CD14-positive monocyte (primary cell): ENCODE results near the gene THRSP. TPM values are rescaled to one million over a fixed set of nuclear protein-coding genes. Genes with fewer than 3 reads are reported as not detected.

Source experiments
- DNase-seq, 3 donors: peaks; one replicate each; pipeline ENCODE4 v3.0.0-alpha.2; 2011 to 2022
- H2AFZ ChIP-seq: 2 replicates; pipeline ENCODE4 v1.6.0; 2012; ENCODE audit warnings: mild to moderate bottlenecking, low read depth, low read length, inconsistent platforms; ENCODE audit not compliant: insufficient read depth, poor library complexity, severe bottlenecking
- H3K27ac ChIP-seq, 2 donors: 1 replicate in 1 of 2; 2 replicates in 1 of 2; pipeline ENCODE4 v1.5.1; 2012 to 2013; ENCODE audit warnings: low read length in 2 of 2, control low read depth in 1 of 2, inconsistent platforms in 1 of 2, low read depth in 1 of 2, mild to moderate bottlenecking in 1 of 2
- H3K27me3 ChIP-seq, 2 donors: one replicate each; pipeline versions ENCODE4 v1.6.0 to v1.6.1; 2011 to 2013; ENCODE audit warnings: low read length in 2 of 2; ENCODE audit not compliant: control insufficient read depth in 2 of 2, insufficient read depth in 2 of 2
- H3K36me3 ChIP-seq, 2 donors: replicated peaks in 1 of 2; 1 replicate in 1 of 2; 2 replicates in 1 of 2; pipeline versions ENCODE4 v1.5.1 to v1.6.1; 2012 to 2013; ENCODE audit warnings: low read length in 2 of 2, control low read depth in 1 of 2, inconsistent platforms in 1 of 2, mild to moderate bottlenecking in 1 of 2; ENCODE audit not compliant: insufficient read depth in 2 of 2, control insufficient read depth in 1 of 2
- H3K4me1 ChIP-seq, 2 donors: 1 replicate in 1 of 2; 2 replicates in 1 of 2; pipeline versions ENCODE4 v1.5.1 to v1.6.1; 2012 to 2013; ENCODE audit warnings: low read length in 2 of 2, control low read depth in 1 of 2, inconsistent platforms in 1 of 2, mild to moderate bottlenecking in 1 of 2, moderate library complexity in 1 of 2; ENCODE audit not compliant: insufficient read depth in 2 of 2, control insufficient read depth in 1 of 2
- H3K4me2 ChIP-seq: replicated peaks from 2 replicates; pipeline ENCODE3; 2012; ENCODE audit warnings: low read length, moderate library complexity, mild to moderate bottlenecking; ENCODE audit not compliant: poor library complexity, severe bottlenecking; ENCODE audit errors: extremely low read depth
- H3K4me3 ChIP-seq, 3 experiments: fragments of 200-600 bp in 1 of 3; sonication (generic) in 1 of 3; replicated peaks in 1 of 3; 1 replicate in 2 of 3; 2 replicates in 1 of 3; pipeline ENCODE4 v1.5.1; 2011 to 2013; ENCODE audit warnings: low read length in 3 of 3, mild to moderate bottlenecking in 3 of 3, control low read depth in 2 of 3, low read depth in 2 of 3, inconsistent platforms in 1 of 3, moderate library complexity in 1 of 3
- H3K79me2 ChIP-seq: 2 replicates; pipeline ENCODE4 v1.6.0; 2012; ENCODE audit warnings: mild to moderate bottlenecking, control low read depth, inconsistent platforms, low read length, moderate library complexity; ENCODE audit not compliant: insufficient read depth
- H3K9ac ChIP-seq: 2 replicates; pipeline ENCODE4 v1.6.0; 2017; ENCODE audit warnings: low read length, mild to moderate bottlenecking; ENCODE audit not compliant: insufficient read depth, poor library complexity, severe bottlenecking
- H3K9me3 ChIP-seq, 2 donors: replicated peaks in 1 of 2; 1 replicate in 1 of 2; 2 replicates in 1 of 2; pipeline versions ENCODE4 v1.5.1 to v1.6.1; 2012 to 2013; ENCODE audit warnings: low read length in 2 of 2, control low read depth in 1 of 2; ENCODE audit not compliant: control insufficient read depth in 1 of 2, insufficient read depth in 1 of 2
- H4K20me1 ChIP-seq: 2 replicates; pipeline ENCODE4 v1.6.0; 2012; ENCODE audit warnings: mild to moderate bottlenecking, low read length, control low read depth, moderate library complexity; ENCODE audit not compliant: insufficient read depth
- H3K27ac Mint-ChIP-seq, 7 donors: one replicate each; pipeline ENCODE4 v1.8.0; 2020; ENCODE audit warnings: mild to moderate bottlenecking in 7 of 7, mixed read lengths in 7 of 7, moderate library complexity in 6 of 7, inconsistent platforms in 2 of 7
- H3K27me3 Mint-ChIP-seq, 3 donors: one replicate each; pipeline ENCODE4 v1.8.0; 2021 to 2022; ENCODE audit warnings: low read depth in 3 of 3, mild to moderate bottlenecking in 3 of 3, mixed read lengths in 3 of 3, moderate library complexity in 3 of 3, inconsistent platforms in 1 of 3
- H3K36me3 Mint-ChIP-seq, 2 donors: one replicate each; pipeline ENCODE4 v1.8.0; 2020; ENCODE audit warnings: mixed read lengths in 2 of 2, inconsistent platforms in 1 of 2, mild to moderate bottlenecking in 1 of 2
- H3K4me1 Mint-ChIP-seq: one replicate; pipeline ENCODE4 v1.8.0; 2020; ENCODE audit warnings: mild to moderate bottlenecking, mixed read lengths
- H3K4me3 Mint-ChIP-seq, 2 donors: one replicate each; pipeline ENCODE4 v1.8.0; 2020; ENCODE audit warnings: mild to moderate bottlenecking in 2 of 2, mixed read lengths in 2 of 2, moderate library complexity in 1 of 2
- H3K9me3 Mint-ChIP-seq, 7 donors: one replicate each; pipeline ENCODE4 v1.8.0; 2020 to 2022; ENCODE audit warnings: mixed read lengths in 7 of 7, mild to moderate bottlenecking in 6 of 7, moderate library complexity in 6 of 7, inconsistent platforms in 2 of 7
- WGBS: methylation state at CpG from one replicate; pipeline ENCODE4 v1.1.5; 2013; ENCODE audit warnings: missing lambda C conversion rate; ENCODE audit not compliant: insufficient coverage; 5-methylcytosine and 5-hydroxymethylcytosine counted together
- intact Hi-C, 2 donors: fragments of 100-400 bp; cut with micrococcal nuclease; formaldehyde crosslinking; loops; one replicate each; pipeline versions ENCODE4 v1.15.0 to v1.15.1; 2023
- polyA plus RNA-seq, 3 donors: library from polyadenylated mRNA; depleted of rRNA in 1 of 3; unstranded in 2 of 3; stranded (reverse) in 1 of 3; fragments of 300-500 nt in 2 of 3; fragments of >200 nt in 1 of 3; fragmentation: Illumina TruSeq in 2 of 3; gene quantifications; 1 replicate in 2 of 3; 2 replicates in 1 of 3; pipeline ENCODE4 v1.2.3, GENCODE V29; 2012 to 2021
- TF ChIP-seq, protein P1 (sequence below): fragments of 200-600 bp; IDR thresholded peaks from one replicate; pipeline ENCODE4 v1.8.0; 2022; ENCODE audit warnings: antibody characterized with exemption, mild to moderate bottlenecking

Gene THRSP
- polyA plus RNA-seq, 3 donors: not detected

DNA sequence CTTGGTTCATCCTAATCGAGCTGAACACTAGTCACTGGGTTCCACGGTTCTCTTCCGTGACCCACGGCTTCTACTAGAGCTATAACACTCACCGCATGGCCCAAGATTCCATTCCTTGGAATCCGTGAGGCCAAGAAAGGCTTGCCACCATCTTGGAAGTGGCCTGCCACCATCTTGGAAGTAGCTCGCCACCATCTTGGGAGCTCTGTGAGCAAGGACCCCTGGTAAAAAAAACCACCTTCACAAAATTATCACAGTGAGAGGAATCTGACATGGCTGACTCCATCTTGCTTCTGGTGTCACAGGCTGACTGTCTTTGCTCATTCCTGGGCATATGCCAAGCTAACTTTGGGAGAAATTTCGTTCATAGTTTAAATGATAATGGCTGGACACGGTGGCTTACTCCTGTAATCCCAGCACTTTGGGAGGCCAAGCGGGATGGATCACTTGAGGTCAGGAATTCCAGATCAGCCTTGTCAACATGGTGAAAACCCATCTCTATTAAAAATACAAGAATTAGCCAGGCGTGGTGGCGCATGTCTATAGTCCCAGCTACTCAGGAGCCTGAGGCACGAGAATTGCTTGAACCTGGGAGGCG is 21.7 kb upstream of the THRSP start:
- no peak overlapping the region for H3K9ac ChIP-seq
- DNase-seq: no peak
- 99% methylated on average over 12 of the region's 14 CpGs for WGBS
- Mint-ChIP-seq H3K27me3 (peaks cover 0 to 3% (median 1%) of the 10 kb centered on the region in 3 donors), H3K27ac (no peak overlapping the region), H3K36me3 (no peaks in the 10 kb centered on the region), H3K9me3 (no peaks in the 10 kb centered on the region), H3K4me1 (peaks cover 20% of the 10 kb centered on the region), H3K4me3 (no peak overlapping the region)
- no peaks in the 10 kb centered on the region for H4K20me1 ChIP-seq
- intact Hi-C loops: no loop called here
- TF ChIP-seq, protein P1, sequence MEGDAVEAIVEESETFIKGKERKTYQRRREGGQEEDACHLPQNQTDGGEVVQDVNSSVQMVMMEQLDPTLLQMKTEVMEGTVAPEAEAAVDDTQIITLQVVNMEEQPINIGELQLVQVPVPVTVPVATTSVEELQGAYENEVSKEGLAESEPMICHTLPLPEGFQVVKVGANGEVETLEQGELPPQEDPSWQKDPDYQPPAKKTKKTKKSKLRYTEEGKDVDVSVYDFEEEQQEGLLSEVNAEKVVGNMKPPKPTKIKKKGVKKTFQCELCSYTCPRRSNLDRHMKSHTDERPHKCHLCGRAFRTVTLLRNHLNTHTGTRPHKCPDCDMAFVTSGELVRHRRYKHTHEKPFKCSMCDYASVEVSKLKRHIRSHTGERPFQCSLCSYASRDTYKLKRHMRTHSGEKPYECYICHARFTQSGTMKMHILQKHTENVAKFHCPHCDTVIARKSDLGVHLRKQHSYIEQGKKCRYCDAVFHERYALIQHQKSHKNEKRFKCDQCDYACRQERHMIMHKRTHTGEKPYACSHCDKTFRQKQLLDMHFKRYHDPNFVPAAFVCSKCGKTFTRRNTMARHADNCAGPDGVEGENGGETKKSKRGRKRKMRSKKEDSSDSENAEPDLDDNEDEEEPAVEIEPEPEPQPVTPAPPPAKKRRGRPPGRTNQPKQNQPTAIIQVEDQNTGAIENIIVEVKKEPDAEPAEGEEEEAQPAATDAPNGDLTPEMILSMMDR: no peak
- no peaks in the 10 kb centered on the region for H3K9me3 ChIP-seq
- H3K4me1 ChIP-seq: peaks cover 17 to 20% of the 10 kb centered on the region in 2 donors
- no peaks in the 10 kb centered on the region for H3K36me3 ChIP-seq
- no peaks in the 10 kb centered on the region for H3K27me3 ChIP-seq
- no peak overlapping the region for H3K4me3 ChIP-seq
- no peak overlapping the region for H3K27ac ChIP-seq
- H3K4me2 ChIP-seq: no peak overlapping the region
- no peaks in the 10 kb centered on the region for H3K79me2 ChIP-seq
- H2AFZ ChIP-seq: no peak overlapping the region

GRCh38 chr11:78044706-78045105 is 19.0 kb upstream of the THRSP start:
- intact Hi-C loops: no loop called here
- Histone ChIP-seq H3K4me3 (no peak overlapping the region), H3K27ac (no peak overlapping the region), H3K79me2 (no peaks in the 10 kb centered on the region), H4K20me1 (no peaks in the 10 kb centered on the region), H3K4me1 (peaks cover 13 to 15% of the 10 kb centered on the region in 2 donors), H3K4me2 (no peak overlapping the region), H3K9ac (no peak overlapping the region), H2AFZ (no peak overlapping the region), H3K36me3 (no peaks in the 10 kb centered on the region), H3K27me3 (no peaks in the 10 kb centered on the region), H3K9me3 (no peaks in the 10 kb centered on the region)
- peaks cover 0 to 3% (median 1%) of the 10 kb centered on the region in 3 donors for H3K27me3 Mint-ChIP-seq
- no peak overlapping the region for H3K4me3 Mint-ChIP-seq
- WGBS: 91% methylated on average over 4 of the region's 5 CpGs
- no peaks in the 10 kb centered on the region for H3K36me3 Mint-ChIP-seq
- H3K27ac Mint-ChIP-seq: no peak overlapping the region
- TF ChIP-seq, protein P1: no peak
- no peak for DNase-seq
- no peaks in the 10 kb centered on the region for H3K9me3 Mint-ChIP-seq
- H3K4me1 Mint-ChIP-seq: peaks cover 16% of the 10 kb centered on the region
